ENCODE results near the gene LRRC8E.

The LRRC8E gene

GRCh38 chr19:7847664-7848063 is 40.6 kb upstream of the LRRC8E start:
- Histone ChIP-seq H2AFZ (ENCODE audit: low read length, unreplicated experiment) (no peak overlapping the region), H3K4me3 (ENCODE audit: low read depth, low read length) (no peak overlapping the region), H3K4me1 (ENCODE audit: control insufficient read depth, insufficient read depth, low read length, unreplicated experiment) (no peaks in the 10 kb centered on the region), H3K36me3 (ENCODE audit: insufficient read depth, low read length) (no peaks in the 10 kb centered on the region), H3K27ac (ENCODE audit: low read depth, low read length) (no peak overlapping the region), H3K27me3 (ENCODE audit: insufficient read depth, low read length) (no peaks in the 10 kb centered on the region), H3K79me2 (ENCODE audit: control insufficient read depth, insufficient read depth, low read length, unreplicated experiment) (no peaks in the 10 kb centered on the region)

- no peak overlapping the region for H2AFZ ChIP-seq (ENCODE audit: low read length, unreplicated experiment)
- H3K79me2 ChIP-seq (ENCODE audit: control insufficient read depth, insufficient read depth, low read length, unreplicated experiment), result no peaks in the 10 kb centered on the region
- H3K4me1 ChIP-seq (ENCODE audit: control insufficient read depth, insufficient read depth, low read length, unreplicated experiment), result no peaks in the 10 kb centered on the region
- no peak overlapping the region for H3K4me3 ChIP-seq (ENCODE audit: low read depth, low read length)
- H3K36me3 ChIP-seq (ENCODE audit: insufficient read depth, low read length), result no peaks in the 10 kb centered on the region
- no peaks in the 10 kb centered on the region for H3K27me3 ChIP-seq (ENCODE audit: insufficient read depth, low read length)
- no peak overlapping the region for H3K27ac ChIP-seq (ENCODE audit: low read depth, low read length)
These were observed 39.4 kb upstream of the LRRC8E start for GRCh38 chr19:7848779-7849457.

DNA sequence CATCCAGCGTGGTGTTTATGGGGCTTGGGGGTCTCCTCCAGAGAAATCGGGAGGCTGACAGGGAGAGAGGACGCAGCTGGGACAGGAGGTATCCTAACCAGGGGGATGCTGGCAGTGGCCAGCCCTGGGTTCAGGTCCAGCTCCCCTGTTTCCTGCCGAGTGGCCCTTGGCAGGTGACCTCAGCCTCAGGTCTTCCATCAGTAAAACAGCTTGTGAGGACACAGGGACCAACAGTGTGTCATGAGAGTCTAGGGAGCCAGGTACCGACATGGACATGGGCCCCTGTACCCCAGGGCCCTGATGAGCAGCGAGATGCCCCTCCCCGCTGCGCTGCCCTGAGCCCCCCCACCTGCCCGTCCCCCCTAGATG is 38.7 kb upstream of the LRRC8E start:
- Histone ChIP-seq H3K4me1 (ENCODE audit: control insufficient read depth, insufficient read depth, low read length, unreplicated experiment) (no peaks in the 10 kb centered on the region), H3K79me2 (ENCODE audit: control insufficient read depth, insufficient read depth, low read length, unreplicated experiment) (no peaks in the 10 kb centered on the region), H3K27me3 (ENCODE audit: insufficient read depth, low read length) (no peaks in the 10 kb centered on the region), H3K4me3 (ENCODE audit: low read depth, low read length) (no peak overlapping the region), H3K36me3 (ENCODE audit: insufficient read depth, low read length) (no peaks in the 10 kb centered on the region), H2AFZ (ENCODE audit: low read length, unreplicated experiment) (no peak overlapping the region), H3K27ac (ENCODE audit: low read depth, low read length) (no peak overlapping the region)

DNA sequence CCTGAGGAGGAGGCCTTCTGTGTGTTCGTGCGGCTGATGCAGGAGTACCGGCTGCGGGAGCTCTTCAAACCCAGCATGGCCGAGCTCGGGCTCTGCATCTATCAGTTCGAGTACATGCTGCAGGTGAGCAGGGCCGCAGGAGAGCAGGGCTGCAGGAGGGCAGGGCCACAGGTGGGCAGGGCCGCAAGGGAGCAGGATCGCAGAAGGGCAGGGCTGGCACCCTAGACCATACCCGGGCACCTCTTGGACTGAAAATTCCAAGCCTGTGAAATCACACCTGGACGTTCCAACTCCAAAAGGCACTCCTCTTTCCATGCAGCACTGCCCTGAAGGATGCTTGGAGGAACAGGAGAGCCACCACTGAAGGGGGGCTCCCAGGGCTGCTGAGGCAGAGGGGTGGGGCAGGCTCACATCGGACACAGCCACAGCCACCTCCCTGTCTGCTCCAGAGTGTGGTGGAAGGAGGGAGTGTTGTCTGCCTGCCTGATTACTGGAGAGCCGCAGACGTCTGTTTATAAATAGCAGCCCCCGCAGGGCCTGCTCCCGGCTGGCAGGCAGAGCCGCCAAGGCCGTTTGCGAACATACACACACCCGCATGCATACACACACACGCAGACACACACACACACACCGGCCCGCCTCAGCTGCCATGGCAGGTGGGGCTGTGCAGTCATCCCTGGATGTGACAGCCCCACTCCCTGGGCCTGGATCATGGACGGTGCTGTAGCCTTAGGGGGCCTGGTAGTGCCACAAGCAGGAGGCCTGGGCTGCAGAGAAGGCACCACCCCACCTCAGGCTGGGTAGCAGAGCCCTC is 38.1 kb upstream of the LRRC8E start:
- H2AFZ ChIP-seq (ENCODE audit: low read length, unreplicated experiment), result no peak overlapping the region
- H3K79me2 ChIP-seq (ENCODE audit: control insufficient read depth, insufficient read depth, low read length, unreplicated experiment), result no peaks in the 10 kb centered on the region
- H3K36me3 ChIP-seq (ENCODE audit: insufficient read depth, low read length), result no peaks in the 10 kb centered on the region
- no peak overlapping the region for H3K27ac ChIP-seq (ENCODE audit: low read depth, low read length)
- H3K27me3 ChIP-seq (ENCODE audit: insufficient read depth, low read length), result no peaks in the 10 kb centered on the region
- H3K4me1 ChIP-seq (ENCODE audit: control insufficient read depth, insufficient read depth, low read length, unreplicated experiment), result no peaks in the 10 kb centered on the region
- no peak overlapping the region for H3K4me3 ChIP-seq (ENCODE audit: low read depth, low read length)

DNA sequence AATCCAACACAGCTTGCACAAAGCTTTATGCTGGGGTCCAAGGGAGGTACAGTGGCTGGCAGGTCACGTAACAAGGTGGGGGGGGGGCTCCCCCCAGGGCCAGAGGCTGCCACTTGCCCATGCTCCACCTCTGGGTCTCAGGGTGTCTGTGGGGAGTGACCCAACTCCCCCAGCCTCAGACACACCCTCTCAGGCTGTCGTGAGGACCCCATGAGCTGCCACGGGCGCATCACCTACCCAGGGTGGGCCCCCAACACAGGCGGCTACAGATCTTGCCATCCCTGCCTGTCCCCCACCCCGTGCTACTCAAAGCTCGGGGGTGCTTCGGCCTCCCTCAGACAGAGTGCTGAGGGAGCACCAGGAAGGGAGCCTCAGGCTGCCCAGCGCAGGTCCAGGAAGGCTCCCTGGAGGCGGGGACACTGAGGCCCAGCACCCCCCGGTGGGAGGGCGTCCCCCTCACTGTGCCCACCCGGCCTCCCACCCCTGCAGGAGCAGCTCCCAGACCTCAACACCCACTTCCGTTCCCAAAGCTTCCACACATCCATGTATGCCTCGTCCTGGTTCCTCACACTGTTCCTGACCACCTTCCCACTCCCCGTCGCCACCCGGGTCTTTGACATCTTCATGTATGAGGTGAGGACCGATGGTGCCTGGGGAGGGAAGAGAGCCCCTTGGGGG is 37.2 kb upstream of the LRRC8E start:
- no peaks in the 10 kb centered on the region for H3K27me3 ChIP-seq (ENCODE audit: insufficient read depth, low read length)
- no peak overlapping the region for H3K4me3 ChIP-seq (ENCODE audit: low read depth, low read length)
- no peak overlapping the region for H2AFZ ChIP-seq (ENCODE audit: low read length, unreplicated experiment)
- H3K4me1 ChIP-seq (ENCODE audit: control insufficient read depth, insufficient read depth, low read length, unreplicated experiment), result no peaks in the 10 kb centered on the region
- no peak overlapping the region for H3K27ac ChIP-seq (ENCODE audit: low read depth, low read length)
- no peaks in the 10 kb centered on the region for H3K36me3 ChIP-seq (ENCODE audit: insufficient read depth, low read length)
- no peaks in the 10 kb centered on the region for H3K79me2 ChIP-seq (ENCODE audit: control insufficient read depth, insufficient read depth, low read length, unreplicated experiment)

DNA sequence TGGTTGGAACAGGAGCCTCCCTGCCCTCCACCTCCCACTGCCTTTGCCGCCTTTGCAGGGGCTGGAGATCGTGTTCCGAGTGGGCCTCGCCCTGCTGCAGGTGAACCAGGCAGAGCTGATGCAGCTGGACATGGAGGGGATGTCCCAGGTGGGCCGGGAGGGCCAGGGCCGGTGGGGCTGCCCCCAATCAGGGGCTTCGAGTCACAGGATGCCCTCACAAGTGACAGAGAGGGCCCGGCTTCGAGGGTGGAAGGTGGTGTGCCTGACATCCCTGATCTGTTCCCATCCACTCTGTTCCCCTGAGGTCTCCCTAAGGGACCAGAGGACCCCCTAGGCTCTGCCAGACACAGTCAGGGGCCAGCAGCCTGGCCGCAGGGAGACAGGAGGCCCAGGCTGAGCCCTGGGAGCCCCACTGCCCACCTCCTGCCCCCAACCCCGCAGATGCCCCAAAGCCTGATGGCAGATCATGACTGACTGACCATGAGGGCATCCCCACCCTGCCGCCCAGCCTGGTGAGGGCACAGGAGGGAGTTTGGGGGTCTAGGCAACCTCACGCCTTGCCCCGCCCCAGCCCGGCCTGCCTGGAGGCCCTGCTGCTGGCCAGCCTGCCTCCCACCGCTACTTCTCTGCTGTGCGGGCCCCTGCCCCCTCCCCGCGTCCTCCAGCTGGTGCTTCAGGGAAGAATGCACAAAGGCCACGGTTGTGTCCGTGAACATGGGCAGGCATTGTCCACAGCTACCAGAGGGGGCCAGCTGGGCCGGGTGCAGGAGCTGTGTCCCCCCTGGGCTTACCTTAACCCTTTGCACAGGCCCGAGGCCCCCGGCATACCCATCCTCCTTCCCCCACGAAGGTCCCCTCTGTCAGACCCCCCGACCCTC is 36.4 kb upstream of the LRRC8E start:
- H3K79me2 ChIP-seq (ENCODE audit: control insufficient read depth, insufficient read depth, low read length, unreplicated experiment), result no peaks in the 10 kb centered on the region
- H3K4me3 ChIP-seq (ENCODE audit: low read depth, low read length), result no peak overlapping the region
- H2AFZ ChIP-seq (ENCODE audit: low read length, unreplicated experiment), result no peak overlapping the region
- H3K36me3 ChIP-seq (ENCODE audit: insufficient read depth, low read length), result no peaks in the 10 kb centered on the region
- no peaks in the 10 kb centered on the region for H3K4me1 ChIP-seq (ENCODE audit: control insufficient read depth, insufficient read depth, low read length, unreplicated experiment)
- H3K27me3 ChIP-seq (ENCODE audit: insufficient read depth, low read length), result no peaks in the 10 kb centered on the region
- no peak overlapping the region for H3K27ac ChIP-seq (ENCODE audit: low read depth, low read length)

- H3K4me1 ChIP-seq (ENCODE audit: control insufficient read depth, insufficient read depth, low read length, unreplicated experiment), result no peaks in the 10 kb centered on the region
- no peak overlapping the region for H3K4me3 ChIP-seq (ENCODE audit: low read depth, low read length)
- H2AFZ ChIP-seq (ENCODE audit: low read length, unreplicated experiment), result no peak overlapping the region
These were observed 35.2 kb upstream of the LRRC8E start for GRCh38 chr19:7852851-7853769.

GRCh38 chr19:7853770-7854128 is 34.6 kb upstream of the LRRC8E start:
- Histone ChIP-seq H3K4me1 (ENCODE audit: control insufficient read depth, insufficient read depth, low read length, unreplicated experiment) (no peaks in the 10 kb centered on the region), H3K27me3 (ENCODE audit: insufficient read depth, low read length) (no peaks in the 10 kb centered on the region), H3K79me2 (ENCODE audit: control insufficient read depth, insufficient read depth, low read length, unreplicated experiment) (no peaks in the 10 kb centered on the region), H3K27ac (ENCODE audit: low read depth, low read length) (no peak overlapping the region), H2AFZ (ENCODE audit: low read length, unreplicated experiment) (no peak overlapping the region), H3K4me3 (ENCODE audit: low read depth, low read length) (no peak overlapping the region), H3K36me3 (ENCODE audit: insufficient read depth, low read length) (no peaks in the 10 kb centered on the region)

More at GRCh38 chr19:7852851-7853769, 35.2 kb upstream of the LRRC8E start:
- Histone ChIP-seq H3K36me3 (ENCODE audit: insufficient read depth, low read length) (no peaks in the 10 kb centered on the region), H3K27ac (ENCODE audit: low read depth, low read length) (no peak overlapping the region), H3K27me3 (ENCODE audit: insufficient read depth, low read length) (no peaks in the 10 kb centered on the region), H3K79me2 (ENCODE audit: control insufficient read depth, insufficient read depth, low read length, unreplicated experiment) (no peaks in the 10 kb centered on the region)

DNA sequence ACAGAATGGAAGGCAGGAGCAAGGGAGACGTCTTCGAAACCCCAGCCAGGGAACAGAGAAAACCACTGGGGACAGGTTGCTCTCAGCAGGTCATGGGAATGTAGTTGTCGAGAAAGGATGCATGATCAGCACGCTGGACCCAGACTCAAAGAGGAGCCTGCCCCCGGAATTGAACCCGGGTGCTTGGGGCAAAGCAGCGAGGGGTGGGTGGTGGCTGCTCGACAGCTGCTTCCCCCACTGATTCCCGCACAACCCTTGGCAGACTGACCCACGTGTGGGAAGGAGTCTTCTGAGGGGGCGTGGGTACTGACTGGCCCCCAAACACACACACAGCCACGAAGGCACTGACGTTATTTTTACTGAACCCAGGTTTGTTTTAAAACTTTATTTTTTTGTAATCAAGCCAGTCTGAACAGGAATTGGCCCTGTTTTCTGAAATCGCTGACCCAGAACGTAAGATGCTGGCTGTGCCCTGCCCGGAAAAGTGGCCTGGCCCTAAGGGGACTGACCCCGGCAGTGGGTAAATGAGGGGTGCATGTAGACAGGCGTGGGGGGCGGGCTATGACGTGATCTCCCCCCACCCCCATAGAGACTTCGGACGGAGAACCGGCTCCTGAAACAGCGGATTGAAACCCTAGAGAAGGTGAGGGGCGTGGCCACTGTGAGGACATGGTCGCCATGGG is 32.7 kb upstream of the LRRC8E start:
- no peaks in the 10 kb centered on the region for H3K79me2 ChIP-seq (ENCODE audit: control insufficient read depth, insufficient read depth, low read length, unreplicated experiment)
- no peak overlapping the region for H3K4me3 ChIP-seq (ENCODE audit: low read depth, low read length)
- no peak overlapping the region for H2AFZ ChIP-seq (ENCODE audit: low read length, unreplicated experiment)
- H3K27me3 ChIP-seq (ENCODE audit: insufficient read depth, low read length), result no peaks in the 10 kb centered on the region
- H3K27ac ChIP-seq (ENCODE audit: low read depth, low read length), result no peak overlapping the region
- H3K4me1 ChIP-seq (ENCODE audit: control insufficient read depth, insufficient read depth, low read length, unreplicated experiment), result no peaks in the 10 kb centered on the region
- H3K36me3 ChIP-seq (ENCODE audit: insufficient read depth, low read length), result no peaks in the 10 kb centered on the region
